Stimulated activated CD8-positive, alpha-beta memory T cell treated with anti-CD3 and anti-CD28 coated beads, Interleukin-7, amount 100 ng/mL, for 4 hours (primary cell): ENCODE measurements around the gene MYO5B.
"Not testable (repeated sequence)": the region's sequence is repeated elsewhere in the genome, so short reads cannot be mapped to it uniquely, and the experiment has no call there.

ENCODE experiments used
- DNase-seq, 2 donors: peaks; one replicate each; pipeline ENCODE4 v3.0.0-alpha.2; 2020; ENCODE audit warnings: low read depth in 2 of 2

Gene MYO5B

DNA sequence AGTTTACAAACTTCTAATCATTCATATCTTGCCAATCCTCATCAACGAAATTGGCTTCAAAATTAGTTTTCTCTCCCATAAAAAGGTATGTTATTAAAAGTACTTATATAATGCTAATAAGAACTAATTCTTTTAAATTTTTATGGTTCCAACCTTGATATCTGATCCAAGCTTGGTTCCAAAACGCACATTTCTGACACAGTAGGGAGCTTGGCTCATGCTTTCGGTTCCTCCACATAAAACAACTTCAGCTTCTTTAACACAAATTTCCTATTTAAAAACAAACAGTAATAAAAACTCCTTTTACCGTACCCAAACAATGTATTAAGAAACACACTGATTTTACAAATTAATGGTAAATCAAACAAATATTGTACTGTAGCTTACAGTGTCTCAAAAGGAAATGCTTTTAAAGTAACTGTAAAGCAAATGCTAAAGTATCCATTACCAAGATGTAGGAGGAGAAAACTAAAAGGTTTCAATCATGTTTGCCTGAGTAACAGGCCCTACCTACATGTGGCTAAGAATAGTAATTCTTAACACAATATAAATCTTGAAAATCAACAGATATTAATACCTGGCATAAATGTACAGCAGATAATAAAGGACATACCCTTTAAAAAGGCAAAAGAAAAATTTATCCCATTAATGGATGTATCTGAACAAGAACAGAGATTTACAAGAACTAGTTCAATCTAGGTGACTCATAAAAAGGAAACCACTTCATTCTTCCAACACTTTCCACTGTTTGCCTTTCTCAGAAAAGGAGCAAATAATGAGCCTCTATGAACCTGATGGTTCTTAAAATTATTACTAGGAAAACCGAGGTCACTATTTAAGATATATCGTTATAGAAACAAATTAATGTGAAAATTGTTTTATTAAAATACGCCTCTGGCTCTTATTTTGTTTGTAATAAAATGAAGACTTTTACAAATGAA lies 399.1 kb downstream of the MYO5B start:
- no peak for DNase-seq

DNA sequence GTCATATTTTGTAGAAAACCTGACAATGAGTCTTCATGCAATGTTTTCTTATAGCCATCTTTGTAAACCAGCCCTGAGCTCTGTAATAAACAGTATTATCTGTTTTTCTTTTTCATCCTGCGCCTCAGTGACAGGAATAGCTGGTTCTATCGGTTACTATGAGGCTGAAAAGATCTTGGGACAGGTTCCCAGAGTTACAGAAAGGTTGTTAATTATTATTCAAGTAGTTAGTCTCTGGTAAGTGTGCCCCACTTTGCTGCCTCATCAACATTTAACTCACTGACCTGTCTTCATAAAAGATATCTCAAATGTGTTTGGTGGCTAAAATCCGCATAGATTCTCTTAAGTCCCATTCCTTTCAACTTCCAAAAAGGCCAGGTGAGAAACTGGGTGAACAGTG lies 400.2 kb downstream of the MYO5B start:
- no peak for DNase-seq

DNA sequence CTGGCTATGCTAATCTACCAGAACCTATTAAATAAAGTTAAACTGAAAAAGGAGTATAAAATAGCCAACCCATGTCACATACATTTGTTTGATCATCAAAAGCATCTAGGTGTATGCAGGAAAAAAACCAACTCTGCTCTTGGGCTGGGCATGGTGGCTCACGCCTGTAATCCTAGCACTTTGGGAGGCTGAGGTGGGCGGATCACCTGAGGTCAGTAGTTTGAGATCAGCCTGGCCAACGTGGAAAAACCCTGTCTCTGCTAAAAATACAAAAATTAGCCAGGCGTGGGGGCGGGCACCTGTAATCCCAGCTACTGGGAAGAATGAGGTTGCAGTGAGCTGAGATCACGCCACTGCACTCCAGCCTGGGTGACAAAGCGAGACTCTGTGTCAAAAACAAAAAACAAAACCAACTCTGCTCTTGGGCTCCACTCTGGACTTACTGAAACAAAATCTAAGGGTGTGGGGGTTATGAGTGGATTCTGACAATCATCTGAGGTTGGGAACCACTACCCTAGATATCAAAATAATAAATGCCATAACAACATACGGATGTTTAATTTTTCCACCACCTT lies 405.3 kb downstream of the MYO5B start:
- DNase-seq, result not testable (repeated sequence)

DNA sequence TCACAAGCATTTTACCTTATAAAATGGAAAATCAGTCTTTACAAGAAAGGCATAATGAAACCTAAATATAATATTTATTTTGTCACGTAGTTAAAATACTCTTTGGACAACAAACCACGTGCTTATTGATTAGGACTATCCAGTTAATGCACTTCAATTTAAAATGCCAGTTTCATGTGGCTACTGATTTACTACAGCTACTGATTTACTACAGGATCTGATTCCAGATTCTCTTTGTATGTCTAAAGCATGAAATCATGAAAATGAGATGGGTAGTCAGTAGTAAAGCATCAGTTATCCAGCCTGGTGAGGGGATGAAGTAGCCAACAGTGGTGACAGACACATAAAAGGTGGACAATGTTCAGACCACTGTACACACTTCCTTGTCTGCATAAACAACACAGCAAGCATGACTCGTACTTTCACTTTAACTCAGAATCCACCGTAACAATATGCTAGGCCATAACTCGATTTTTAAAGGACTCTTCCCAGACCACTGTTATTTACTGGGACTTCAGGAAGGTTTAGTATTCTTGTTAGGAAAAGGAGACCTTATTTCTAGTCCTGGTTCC lies 406.5 kb downstream of the MYO5B start:
- DNase-seq, result no peak

DNA sequence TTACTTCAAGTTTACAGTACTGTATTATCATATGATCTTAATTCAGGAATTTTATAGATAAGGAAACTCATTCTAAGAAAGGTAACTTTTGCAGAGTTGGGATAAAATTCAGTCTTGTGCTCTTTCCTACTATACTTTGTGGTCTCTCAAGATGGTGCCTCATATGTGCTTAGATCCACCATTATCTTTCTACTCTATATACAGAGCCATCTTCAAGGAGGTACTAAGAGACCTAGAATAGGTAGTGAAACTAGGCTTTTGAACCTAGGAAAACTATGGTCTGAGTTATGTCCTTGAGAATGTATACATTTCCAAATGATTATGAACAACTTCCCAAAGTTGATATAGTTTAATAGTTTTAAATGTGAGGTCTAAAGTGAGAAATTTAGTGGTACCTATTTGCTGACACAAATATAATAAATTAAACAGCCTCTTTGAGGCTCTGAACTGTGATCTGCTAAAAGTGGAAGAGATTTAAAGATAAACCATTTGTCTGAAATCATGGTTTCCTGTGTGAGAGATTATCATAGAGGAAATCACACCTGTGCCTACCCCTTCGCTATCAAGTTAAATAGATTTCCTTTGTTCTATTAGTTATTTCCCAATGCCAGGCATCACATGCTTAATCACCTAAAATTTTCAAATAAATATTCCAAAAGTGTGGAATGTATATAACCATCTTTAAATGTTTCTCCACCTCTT lies 408.8 kb downstream of the MYO5B start:
- no peak for DNase-seq

DNA sequence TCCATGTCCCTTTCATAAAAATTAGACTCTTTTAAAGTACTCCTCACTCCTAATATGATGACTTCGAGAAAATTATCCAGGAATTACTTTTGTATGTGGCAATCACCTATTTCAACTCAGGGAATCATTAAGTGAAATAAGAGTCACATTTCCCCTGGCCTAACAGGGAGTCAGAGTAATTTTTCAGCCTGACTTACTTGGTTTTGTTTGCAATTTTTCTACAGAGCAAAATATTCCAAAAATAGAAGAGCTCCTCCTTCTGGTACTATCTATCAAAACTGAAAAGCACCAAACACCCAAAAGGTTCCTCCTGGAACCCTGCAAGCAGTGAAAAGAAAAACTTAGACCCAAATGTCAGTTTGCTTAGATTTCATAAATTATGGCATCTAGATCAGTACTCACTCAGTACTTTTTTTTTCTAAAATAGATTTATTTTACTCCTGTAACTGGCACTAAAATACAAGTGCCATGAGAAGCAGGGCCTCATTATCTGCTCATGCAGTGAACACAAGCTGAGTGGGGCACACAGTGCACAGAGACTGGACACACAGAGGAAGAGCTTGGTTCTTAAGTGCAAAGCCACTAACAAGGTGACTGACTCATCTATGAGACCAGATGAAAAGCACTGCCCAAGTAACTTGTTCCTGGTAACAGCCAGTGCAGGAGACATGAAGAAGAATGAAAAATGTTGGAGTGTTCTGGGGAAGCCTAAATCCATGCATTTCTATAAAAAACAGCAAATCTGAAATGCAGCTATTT lies 410.3 kb downstream of the MYO5B start:
- no peak for DNase-seq

DNA sequence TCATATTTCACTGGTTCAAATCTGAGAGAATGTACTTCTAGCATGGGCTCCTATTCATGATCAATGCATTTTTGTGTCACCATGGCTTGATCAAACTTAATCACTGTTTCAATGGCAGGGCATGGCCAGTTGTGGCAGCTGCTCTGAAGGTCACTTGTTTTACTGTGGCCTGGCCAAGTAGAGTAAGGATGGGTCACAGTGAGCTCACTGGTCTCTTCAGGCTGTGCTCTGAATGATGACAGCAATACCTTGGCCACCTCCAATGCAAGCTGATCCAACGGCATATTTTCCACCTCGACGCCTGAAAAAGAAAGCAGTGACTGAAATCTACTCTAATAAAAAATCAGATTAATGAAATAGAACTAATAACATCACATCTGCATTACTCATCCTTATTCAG lies 411.3 kb downstream of the MYO5B start:
- not testable (repeated sequence) for DNase-seq

DNA sequence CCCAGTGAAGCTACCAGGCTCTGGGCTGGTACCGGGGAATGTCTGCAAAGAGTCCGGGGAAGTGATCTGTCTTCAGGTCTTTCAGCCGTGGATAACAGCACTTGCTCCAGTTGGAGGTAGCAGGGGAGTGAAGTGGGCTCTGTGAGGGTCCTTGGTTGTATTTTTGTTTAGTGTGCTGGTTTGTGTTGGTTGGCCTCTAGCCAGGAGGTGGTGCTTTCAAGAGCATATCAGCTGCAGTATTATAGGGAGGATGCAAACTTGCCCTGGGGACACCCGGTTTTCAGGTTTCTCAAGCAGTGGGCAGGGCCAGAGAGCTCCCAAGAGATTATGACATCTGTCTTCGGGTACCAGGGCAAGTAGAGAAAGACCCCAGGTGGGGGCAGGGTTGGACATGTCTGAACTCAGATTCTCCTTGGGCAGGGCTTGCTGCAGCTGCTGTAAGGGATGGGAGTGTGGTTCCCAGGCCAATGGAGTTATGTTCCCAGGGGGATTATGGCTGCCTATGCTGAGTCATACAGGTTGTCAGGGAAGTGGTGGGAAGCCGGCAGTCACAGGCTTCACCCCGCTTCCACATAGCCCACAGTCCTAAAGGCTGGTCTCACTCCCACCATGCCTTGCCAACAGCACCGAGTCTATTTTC lies 416.0 kb downstream of the MYO5B start:
- DNase-seq, result no peak
